ENCODE measurements around the gene TEAD1.

Gene TEAD1

DNA sequence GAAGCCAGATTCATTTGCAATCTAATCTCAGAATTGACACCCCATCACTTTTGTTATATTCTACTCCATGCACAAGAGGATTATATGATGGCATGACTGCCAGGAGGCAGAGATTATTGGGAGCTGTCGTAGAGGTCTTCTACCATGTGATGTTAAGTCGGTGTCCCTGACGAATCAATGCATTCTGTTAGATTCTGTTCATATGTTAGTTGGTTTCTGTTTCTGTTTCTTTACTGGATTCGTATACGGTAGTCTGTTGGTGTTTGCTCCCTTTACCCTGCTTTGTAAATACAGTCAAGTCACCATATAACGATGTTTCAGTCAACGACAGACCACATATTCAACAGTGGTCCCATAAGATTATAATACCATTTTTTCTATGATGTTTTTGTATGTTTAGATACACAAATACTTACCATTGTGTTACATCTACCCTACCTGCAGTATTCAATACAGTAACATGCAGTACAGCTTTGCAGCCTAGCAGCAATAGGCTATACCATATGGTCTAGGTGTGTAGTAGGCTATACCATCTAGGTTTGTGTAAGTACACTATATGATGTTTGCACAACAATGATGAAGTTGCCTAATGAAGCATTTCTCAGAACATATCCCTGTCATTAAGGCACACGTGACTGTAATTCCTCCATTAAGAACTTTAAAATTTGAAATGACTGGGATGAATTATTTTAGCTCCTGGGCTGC, 312.1 kb downstream of the TEAD1 start:
- no peak for DNase-seq (ENCODE audit: low spot score)

GRCh38 chr11:12989428-12990161, 315.4 kb downstream of the TEAD1 start:
- DNase-seq (ENCODE audit: low spot score), result no peak

- DNase-seq (ENCODE audit: low spot score), result no peak
Measured at GRCh38 chr11:12990162-12990480, 315.9 kb downstream of the TEAD1 start.

GRCh38 chr11:12991426-12991825, 317.2 kb downstream of the TEAD1 start:
- DNase-seq (ENCODE audit: low spot score), result no peak

DNA sequence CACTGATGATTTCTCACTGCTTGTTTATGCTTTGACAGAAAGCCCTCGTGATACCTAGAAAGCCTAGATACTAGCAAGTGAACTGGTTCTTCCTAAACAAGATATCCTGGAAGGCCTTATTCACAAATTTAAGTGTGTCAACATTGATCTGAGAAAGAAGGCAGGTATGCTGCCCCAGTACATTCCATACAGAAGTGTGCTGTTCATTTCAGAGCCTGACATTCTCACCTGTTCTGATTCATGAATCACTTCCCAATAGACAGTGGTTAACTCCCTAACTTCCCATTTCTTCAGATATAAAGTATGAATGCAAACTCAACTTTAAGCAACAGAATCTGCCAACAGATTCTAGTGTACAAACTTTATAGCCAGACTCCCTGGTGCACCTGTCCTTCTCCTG, 319.4 kb downstream of the TEAD1 start:
- DNase-seq (ENCODE audit: low spot score), result no peak

All from Ammon's horn (tissue), 1 donor.